ENCODE results near the gene C10orf71.
A peak's percentile ranks its signal among the peaks of the same experiment; 100 is the strongest.

C10orf71 gene

DNA sequence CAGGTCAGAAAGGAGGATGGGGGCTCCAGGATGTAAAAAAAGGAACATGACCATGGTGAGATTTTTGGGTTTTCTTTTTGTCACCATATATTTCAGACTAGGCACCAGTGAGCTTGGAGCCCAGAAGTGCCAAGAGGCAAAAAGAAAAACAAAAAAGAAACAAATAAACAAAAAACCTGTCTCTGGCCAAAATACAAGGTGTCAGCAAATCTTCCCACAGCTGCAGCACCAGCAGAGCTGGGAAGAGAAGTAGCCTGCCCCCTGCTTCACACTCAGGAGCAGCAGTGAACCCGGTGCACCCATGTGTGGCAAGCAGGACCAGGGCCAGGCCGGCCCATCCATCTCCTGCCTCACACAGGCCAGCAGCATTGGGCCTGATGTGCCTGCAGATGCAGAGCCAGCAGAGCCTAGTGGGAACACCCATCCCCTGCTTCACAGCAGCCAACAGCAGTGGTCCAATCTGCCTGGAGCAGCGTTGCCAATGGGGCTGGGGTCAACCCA, 34.7 kb upstream of the C10orf71 start:
- Mint-ChIP-seq H3K9me3 (peaks cover 21% of the 10 kb centered on the region), H3K4me1 (no peaks in the 10 kb centered on the region), H3K27me3 (no peaks in the 10 kb centered on the region), H3K4me3 (no peak overlapping the region), H3K36me3 (peaks cover 10% of the 10 kb centered on the region), H3K27ac (no peak overlapping the region)
- DNase-seq (ENCODE audit: low spot score in 2 of 2) = no peak
- ATAC-seq (ENCODE audit: low read depth) = no peak

DNA sequence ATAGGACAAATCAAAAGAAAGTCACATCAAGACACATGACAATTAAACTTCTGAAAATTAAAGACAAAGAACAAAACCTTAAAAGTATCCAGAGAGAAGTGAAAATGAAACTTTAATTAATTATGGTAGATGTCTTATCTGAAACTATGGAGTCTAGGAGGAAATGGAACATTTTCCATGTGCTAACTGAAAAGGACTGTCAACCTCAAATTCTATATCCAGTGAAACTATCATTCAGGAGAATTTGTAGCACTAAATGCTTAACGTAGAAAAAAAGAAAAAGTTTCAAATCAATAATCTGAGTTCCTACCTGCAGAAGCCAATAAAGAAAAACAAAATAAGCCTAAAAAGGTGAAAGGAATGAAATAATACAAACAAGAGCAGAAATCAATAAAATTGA, 33.1 kb upstream of the C10orf71 start:
- H3K27ac Mint-ChIP-seq = no peak overlapping the region
- peaks cover 21% of the 10 kb centered on the region for H3K9me3 Mint-ChIP-seq
- ATAC-seq (ENCODE audit: low read depth) (no peak), DNase-seq (ENCODE audit: low spot score in 2 of 2) (no peak)
- H3K36me3 Mint-ChIP-seq = peaks cover 10% of the 10 kb centered on the region
- H3K4me3 Mint-ChIP-seq = no peak overlapping the region
- no peaks in the 10 kb centered on the region for H3K27me3 Mint-ChIP-seq
- H3K4me1 Mint-ChIP-seq = peaks cover 2% of the 10 kb centered on the region

DNA sequence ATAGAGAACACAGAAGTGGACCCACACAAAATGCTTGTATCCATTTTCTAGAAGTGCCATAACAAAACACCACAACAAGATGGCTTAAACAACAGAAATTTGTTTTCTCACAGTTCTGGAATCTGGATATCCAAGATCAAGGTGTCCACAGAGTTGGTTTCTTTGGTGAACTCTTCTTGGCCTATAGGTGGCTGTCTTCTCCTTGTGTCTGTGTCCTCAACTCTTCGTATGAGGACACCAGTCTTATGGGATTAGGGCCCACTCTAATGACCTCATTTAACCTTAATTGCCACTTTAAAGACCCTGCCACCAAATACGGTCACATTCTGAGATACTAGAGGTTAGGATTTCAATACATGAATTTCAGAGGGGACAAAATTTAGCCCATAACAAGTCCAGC, 30.8 kb upstream of the C10orf71 start:
- Mint-ChIP-seq H3K27me3 (no peaks in the 10 kb centered on the region), H3K4me3 (no peak overlapping the region), H3K27ac (no peak overlapping the region), H3K36me3 (peaks cover 10% of the 10 kb centered on the region), H3K9me3 (peaks cover 21% of the 10 kb centered on the region), H3K4me1 (peaks cover 14% of the 10 kb centered on the region)
- ATAC-seq (ENCODE audit: low read depth) (no peak), DNase-seq (ENCODE audit: low spot score in 2 of 2) (no peak)

DNA sequence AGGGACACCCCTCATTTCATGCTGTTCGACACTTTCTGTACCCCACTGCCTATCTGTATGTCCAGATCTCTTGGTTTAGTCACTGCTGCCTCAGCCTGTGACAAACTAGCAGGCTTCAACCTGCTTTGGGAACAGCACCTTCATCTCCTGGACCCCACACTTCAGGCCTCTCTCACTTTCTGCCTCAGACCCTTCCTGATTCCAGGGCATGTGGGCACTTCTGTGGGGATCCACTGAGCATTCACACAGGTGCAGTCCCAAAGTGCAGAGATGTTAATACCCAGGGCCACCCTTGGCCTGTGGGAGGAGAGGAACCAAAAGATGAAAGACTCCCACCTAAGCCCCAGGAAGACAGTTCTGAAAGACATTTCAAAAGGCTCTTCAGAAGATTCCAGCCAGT, 29.4 kb upstream of the C10orf71 start:
- Mint-ChIP-seq H3K4me3 (no peak overlapping the region), H3K27ac (no peak overlapping the region), H3K27me3 (no peaks in the 10 kb centered on the region), H3K9me3 (peaks cover 18% of the 10 kb centered on the region), H3K4me1 (peaks cover 17% of the 10 kb centered on the region), H3K36me3 (peaks cover 7% of the 10 kb centered on the region)
- DNase-seq (ENCODE audit: low spot score in 2 of 2) = no peak
- ATAC-seq (ENCODE audit: low read depth) = no peak

DNA sequence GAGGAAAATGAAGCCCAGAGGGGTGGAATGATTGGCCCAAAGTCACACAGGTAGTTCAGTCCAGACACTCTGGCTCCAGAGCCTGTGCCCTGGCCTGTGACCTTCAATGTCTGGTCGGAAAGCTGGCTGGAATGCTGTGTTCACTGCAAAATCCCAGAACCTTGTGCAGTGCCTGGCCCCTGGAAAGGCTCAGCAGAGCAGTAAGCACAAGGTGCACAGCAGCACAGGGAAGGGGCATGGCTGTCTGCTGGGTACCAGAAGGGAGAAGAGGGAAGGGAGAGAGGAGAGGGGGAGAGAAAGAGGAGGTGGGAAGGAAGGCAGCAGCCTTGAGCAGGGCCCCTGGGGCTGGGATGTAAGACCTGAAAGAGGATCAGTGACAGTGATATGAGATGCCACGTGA, 28.4 kb upstream of the C10orf71 start:
- no peak for ATAC-seq (ENCODE audit: low read depth)

DNA sequence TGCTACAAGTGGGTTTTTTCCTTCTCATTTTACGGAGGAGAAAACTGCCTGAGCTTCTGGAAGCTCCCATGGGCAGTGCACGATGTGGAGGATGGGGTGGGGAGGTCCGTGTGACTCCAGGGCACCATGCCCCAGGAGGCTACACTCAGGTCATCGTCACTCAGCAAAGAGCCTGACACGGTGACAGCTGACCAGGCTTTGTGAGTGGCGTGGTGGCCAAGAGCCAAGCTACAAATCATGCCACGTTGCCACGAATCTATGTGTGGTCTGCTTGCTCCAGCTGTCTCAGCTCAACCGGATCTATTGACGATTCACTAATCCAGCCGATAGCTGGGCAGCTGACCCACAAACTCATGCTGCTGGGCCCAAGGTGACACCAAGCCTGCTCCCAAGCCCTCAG, 27.6 kb upstream of the C10orf71 start:
- Mint-ChIP-seq H3K36me3 (peaks cover 3% of the 10 kb centered on the region), H3K27me3 (no peaks in the 10 kb centered on the region), H3K27ac (no peak overlapping the region), H3K4me1 (peaks cover 17% of the 10 kb centered on the region), H3K4me3 (no peak overlapping the region), H3K9me3 (peaks cover 4% of the 10 kb centered on the region)
- no peak for DNase-seq (ENCODE audit: low spot score in 2 of 2)
- ATAC-seq (ENCODE audit: low read depth) = no peak

More for the DNA sequence above, 28.4 kb upstream of the C10orf71 start:
- Mint-ChIP-seq H3K9me3 (peaks cover 11% of the 10 kb centered on the region), H3K27me3 (no peaks in the 10 kb centered on the region), H3K4me1 (peaks cover 17% of the 10 kb centered on the region), H3K36me3 (peaks cover 3% of the 10 kb centered on the region), H3K4me3 (no peak overlapping the region), H3K27ac (peak overlapping the region; percentile 22)
- no peak for DNase-seq (ENCODE audit: low spot score in 2 of 2)

DNA sequence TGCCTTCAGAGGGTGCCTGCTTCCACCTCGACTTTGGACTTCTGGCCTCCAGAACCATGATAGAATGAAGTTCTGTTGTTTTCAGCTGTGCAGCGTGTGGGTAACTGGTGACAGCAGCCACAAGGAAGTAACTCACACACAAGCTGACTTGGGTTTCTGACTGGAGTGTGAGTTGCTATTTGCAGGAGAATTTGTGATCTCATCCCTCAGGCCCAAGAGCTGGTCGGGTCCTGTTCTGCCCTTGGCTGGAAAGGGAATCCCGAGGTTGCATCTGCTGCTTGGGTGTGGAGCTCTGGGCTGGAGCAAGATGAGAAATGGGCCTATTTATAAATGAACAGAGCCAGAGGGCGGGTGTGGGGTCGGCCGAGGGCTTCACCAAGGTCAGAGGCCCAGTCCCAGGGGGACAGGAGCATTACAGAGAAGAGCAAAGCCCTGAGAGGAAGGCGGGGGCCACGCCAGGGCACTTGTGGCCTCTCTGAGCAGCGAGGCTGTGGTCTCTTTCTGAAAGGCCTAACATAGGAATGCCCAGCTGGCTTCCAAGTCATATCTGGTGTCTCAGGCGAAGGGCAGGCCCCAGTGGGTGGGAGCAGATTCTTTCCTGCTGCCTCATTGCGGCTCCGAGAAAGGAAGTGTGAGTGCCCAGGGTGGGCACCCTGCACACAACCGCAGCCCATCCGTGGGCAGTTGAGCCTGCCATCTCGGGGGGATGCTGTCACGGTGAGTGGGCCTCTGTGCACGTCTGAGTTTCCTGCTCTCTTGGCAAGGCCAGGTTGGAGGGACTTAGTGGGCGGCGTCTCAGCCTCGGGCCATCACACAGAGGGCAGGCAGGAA, 26.5 kb upstream of the C10orf71 start:
- Mint-ChIP-seq H3K27ac (peak overlapping the region; percentile 45), H3K27me3 (no peaks in the 10 kb centered on the region), H3K4me1 (peaks cover 17% of the 10 kb centered on the region), H3K4me3 (peak overlapping the region; percentile 63), H3K9me3 (peaks cover 2% of the 10 kb centered on the region), H3K36me3 (peaks cover under 1% of the 10 kb centered on the region)
- DNase-seq (ENCODE audit: low spot score in 2 of 2) (no peak), ATAC-seq (ENCODE audit: low read depth) (peak; percentile 21)

DNA sequence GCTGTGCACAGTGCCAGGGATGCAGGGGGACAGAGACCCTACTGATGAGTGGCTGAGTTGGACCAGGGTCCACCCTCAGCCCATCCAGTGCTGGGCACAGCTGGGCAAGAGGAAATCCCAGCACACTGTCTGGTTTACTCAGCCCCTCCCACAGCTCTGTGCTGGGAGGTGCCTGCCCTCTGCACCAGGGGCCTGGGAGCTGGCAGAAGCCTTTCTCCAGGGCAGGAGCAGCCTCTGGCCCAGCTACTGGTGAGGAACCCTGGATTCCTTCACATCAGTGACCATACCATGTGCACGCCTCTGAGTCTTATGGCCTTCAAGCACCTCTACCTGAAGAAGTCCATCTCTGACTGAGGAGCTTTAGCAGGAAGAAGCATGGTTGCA, 25.9 kb upstream of the C10orf71 start:
- H3K27ac Mint-ChIP-seq = peak overlapping the region; percentile 45
- no peaks in the 10 kb centered on the region for H3K27me3 Mint-ChIP-seq
- H3K36me3 Mint-ChIP-seq = no peaks in the 10 kb centered on the region
- ATAC-seq (ENCODE audit: low read depth) (peak; percentile 22), DNase-seq (ENCODE audit: low spot score in 2 of 2) (no peak)
- no peaks in the 10 kb centered on the region for H3K9me3 Mint-ChIP-seq
- peaks cover 19% of the 10 kb centered on the region for H3K4me1 Mint-ChIP-seq
- no peak overlapping the region for H3K4me3 Mint-ChIP-seq

DNA sequence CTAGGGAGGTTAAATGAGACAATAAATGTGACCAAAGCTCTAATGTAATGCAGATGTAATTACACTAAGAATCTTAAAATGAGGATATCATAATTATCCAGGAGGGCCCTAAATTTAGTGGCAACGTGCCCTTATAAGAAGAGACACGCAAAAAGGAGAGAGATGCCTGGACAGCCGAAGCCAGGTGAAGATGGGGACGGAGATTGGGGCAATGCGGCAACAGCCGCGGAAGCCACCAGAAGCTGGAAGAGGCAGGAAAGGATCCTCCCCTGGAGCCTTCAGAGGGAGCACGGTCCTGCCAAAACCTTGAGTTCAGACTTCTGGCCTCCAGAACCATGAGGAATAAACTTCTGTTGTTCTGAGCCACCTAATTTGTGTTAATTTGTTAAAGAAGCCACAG, 25.3 kb upstream of the C10orf71 start:
- H3K27me3 Mint-ChIP-seq = no peaks in the 10 kb centered on the region
- H3K9me3 Mint-ChIP-seq = no peaks in the 10 kb centered on the region
- ATAC-seq (ENCODE audit: low read depth) (no peak), DNase-seq (ENCODE audit: low spot score in 2 of 2) (no peak)
- no peak overlapping the region for H3K27ac Mint-ChIP-seq
- peaks cover 19% of the 10 kb centered on the region for H3K4me1 Mint-ChIP-seq
- no peak overlapping the region for H3K4me3 Mint-ChIP-seq
- H3K36me3 Mint-ChIP-seq = no peaks in the 10 kb centered on the region

DNA sequence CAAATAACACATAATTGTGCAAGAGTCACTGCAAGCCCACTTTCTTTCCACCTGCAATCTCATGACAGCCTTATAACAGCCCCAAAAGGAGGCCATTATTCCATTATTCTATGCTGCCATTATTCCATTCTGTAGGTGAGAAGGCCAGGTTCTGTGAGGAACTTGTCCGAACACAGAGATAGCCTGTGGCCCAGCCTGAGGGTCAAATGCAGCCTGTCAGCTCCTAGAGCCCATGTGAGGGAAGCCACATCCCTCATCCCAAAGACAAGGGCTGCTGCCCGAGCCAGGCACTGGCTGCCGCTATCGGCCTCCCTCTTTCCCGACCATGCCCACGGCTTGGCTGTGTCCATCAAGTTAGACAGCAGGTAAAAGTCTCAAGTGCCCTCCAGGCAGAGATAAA, 24.1 kb upstream of the C10orf71 start:
- Mint-ChIP-seq H3K9me3 (no peaks in the 10 kb centered on the region), H3K36me3 (no peaks in the 10 kb centered on the region), H3K27me3 (peaks cover under 1% of the 10 kb centered on the region), H3K27ac (no peak overlapping the region), H3K4me1 (peaks cover 19% of the 10 kb centered on the region), H3K4me3 (no peak overlapping the region)
- no peak for ATAC-seq (ENCODE audit: low read depth)
- DNase-seq (ENCODE audit: low spot score in 2 of 2) = no peak

DNA sequence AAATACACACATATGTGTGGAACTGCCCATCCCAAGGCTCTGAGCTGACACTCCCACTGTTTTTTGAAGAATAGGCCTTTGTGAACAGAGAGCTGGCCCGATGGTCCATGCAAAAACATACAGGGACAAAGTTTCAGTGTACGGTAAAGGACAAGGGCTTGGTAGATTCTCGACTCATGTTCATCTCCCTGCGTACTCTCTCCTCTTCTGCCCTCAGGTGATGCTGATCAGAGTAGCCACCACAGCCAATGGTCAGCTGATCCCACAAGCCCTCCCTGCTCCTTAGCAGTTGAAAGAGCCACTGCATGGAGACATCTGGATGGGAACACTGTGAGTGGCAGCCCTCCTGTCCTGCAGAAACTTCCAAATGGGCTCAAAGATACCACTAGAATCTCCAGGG, 23.1 kb upstream of the C10orf71 start:
- H3K27ac Mint-ChIP-seq = no peak overlapping the region
- H3K36me3 Mint-ChIP-seq = no peaks in the 10 kb centered on the region
- no peak for DNase-seq (ENCODE audit: low spot score in 2 of 2)
- ATAC-seq (ENCODE audit: low read depth) = no peak
- peaks cover 3% of the 10 kb centered on the region for H3K27me3 Mint-ChIP-seq
- H3K4me1 Mint-ChIP-seq = peaks cover 17% of the 10 kb centered on the region
- H3K9me3 Mint-ChIP-seq = no peaks in the 10 kb centered on the region
- H3K4me3 Mint-ChIP-seq = no peak overlapping the region

DNA sequence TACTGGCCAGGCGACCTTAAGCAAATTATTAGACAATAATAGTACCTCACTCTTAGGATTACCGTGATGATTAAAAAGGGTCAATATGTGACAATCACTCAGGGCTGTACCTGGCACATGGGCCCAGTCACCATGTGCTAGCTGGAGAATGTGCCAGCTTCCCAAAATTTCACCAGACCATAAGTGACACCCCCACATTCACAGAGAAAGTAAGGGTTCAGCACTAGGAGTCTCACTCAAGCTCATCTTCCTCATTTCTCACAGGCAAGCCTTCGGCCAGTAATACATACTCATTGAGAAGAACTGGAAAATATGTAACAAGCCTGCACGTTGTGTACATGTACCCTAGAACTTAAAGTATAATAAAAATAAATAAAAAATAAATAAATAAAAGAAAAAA, 22.4 kb upstream of the C10orf71 start:
- no peak for DNase-seq (ENCODE audit: low spot score in 2 of 2)
- Mint-ChIP-seq H3K4me1 (peaks cover 17% of the 10 kb centered on the region), H3K27ac (no peak overlapping the region), H3K9me3 (no peaks in the 10 kb centered on the region), H3K4me3 (no peak overlapping the region), H3K27me3 (peaks cover 5% of the 10 kb centered on the region), H3K36me3 (no peaks in the 10 kb centered on the region)
- ATAC-seq (ENCODE audit: low read depth) = no peak

DNA sequence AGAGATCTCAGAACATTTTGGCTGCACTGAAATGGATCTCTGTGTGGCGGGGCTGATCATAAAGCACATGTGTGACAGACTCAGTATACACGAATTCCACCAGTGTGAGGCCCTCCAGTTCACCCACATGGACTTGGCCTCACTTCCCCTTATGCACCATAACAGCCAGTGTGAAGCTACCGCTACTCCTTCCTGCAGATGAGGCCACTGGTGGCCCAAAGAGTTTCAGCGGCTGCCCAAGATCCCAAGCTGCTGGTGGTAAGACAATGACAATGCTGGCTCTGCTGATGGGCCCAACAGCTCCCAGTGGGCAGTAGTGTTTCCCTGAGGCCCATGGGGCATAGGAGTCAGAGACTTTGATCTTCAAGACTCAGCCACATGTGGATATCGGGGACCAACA, 21.0 kb upstream of the C10orf71 start:
- no peaks in the 10 kb centered on the region for H3K9me3 Mint-ChIP-seq
- peaks cover 7% of the 10 kb centered on the region for H3K27me3 Mint-ChIP-seq
- H3K4me3 Mint-ChIP-seq = no peak overlapping the region
- H3K27ac Mint-ChIP-seq = no peak overlapping the region
- ATAC-seq (ENCODE audit: low read depth) (no peak), DNase-seq (ENCODE audit: low spot score in 2 of 2) (no peak)
- no peaks in the 10 kb centered on the region for H3K36me3 Mint-ChIP-seq
- peaks cover 5% of the 10 kb centered on the region for H3K4me1 Mint-ChIP-seq

DNA sequence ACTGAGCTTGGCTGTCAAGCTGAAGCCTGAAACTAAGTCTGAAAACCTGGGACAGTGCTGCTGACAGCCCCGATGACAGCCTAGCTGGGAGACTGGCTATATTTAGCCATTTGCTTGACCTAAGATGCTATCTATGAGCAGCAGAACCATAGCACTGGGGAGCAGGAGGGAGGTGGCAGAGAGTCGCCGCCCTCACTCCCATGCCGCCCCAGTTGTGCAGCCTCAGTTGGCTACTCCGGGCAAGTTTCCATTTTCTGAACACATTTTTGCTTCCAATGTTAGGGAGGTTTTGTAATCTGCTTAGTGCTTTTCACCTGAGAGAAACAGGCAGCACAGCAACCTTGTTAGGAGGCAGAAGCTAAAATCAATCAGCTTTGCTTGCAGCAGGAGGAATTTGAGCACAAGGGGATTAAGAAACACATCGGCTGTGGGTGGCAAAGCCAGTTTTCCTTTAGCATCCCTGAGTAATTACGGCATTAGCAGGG, 20.4 kb upstream of the C10orf71 start:
- DNase-seq (ENCODE audit: low spot score in 2 of 2) (no peak), ATAC-seq (ENCODE audit: low read depth) (no peak)
- Mint-ChIP-seq H3K4me1 (peaks cover 3% of the 10 kb centered on the region), H3K9me3 (no peaks in the 10 kb centered on the region), H3K27me3 (peaks cover 7% of the 10 kb centered on the region), H3K36me3 (no peaks in the 10 kb centered on the region), H3K4me3 (no peak overlapping the region), H3K27ac (no peak overlapping the region)
